GM18499 (cell line): Measurements from ENCODE around the gene ZEB1.
"Not testable (repeated sequence)": the region's sequence is repeated elsewhere in the genome, so short reads cannot be mapped to it uniquely, and the experiment has no call there.

ENCODE experiments used
- ATAC-seq: cut with Tn5 transposase; IDR thresholded peaks from one replicate; pipeline ENCODE4 v1.9.1; 2021; ENCODE audit warnings: moderate number of reproducible peaks; ENCODE audit not compliant: insufficient read depth, unreplicated experiment

The ZEB1 gene

GRCh38 chr10:31317652-31318381, 1.2 kb upstream of the ZEB1 start:
- ATAC-seq: no peak

- ATAC-seq: peak; percentile 57
These were observed 598 bp upstream of the ZEB1 start for GRCh38 chr10:31318382-31318853.

- no peak for ATAC-seq
These were observed 860 bp downstream of the ZEB1 start for GRCh38 chr10:31319602-31320549.

- no peak for ATAC-seq
These were observed 1.7 kb downstream of the ZEB1 start for GRCh38 chr10:31320550-31321211.

- no peak for ATAC-seq
These were observed 2.5 kb downstream of the ZEB1 start for GRCh38 chr10:31321396-31321941.

GRCh38 chr10:31322647-31323046, 3.6 kb downstream of the ZEB1 start:
- no peak for ATAC-seq

- no peak for ATAC-seq
These were observed 21.3 kb downstream of the ZEB1 start for GRCh38 chr10:31340343-31340742.

- ATAC-seq: no peak
These were observed 22.5 kb downstream of the ZEB1 start for GRCh38 chr10:31341552-31341951.

GRCh38 chr10:31343009-31343408, 24.0 kb downstream of the ZEB1 start:
- no peak for ATAC-seq

- no peak for ATAC-seq
These were observed 24.5 kb downstream of the ZEB1 start for GRCh38 chr10:31343551-31343950.

GRCh38 chr10:31345886-31346285, 26.9 kb downstream of the ZEB1 start:
- no peak for ATAC-seq

GRCh38 chr10:31346953-31347352, 27.9 kb downstream of the ZEB1 start:
- no peak for ATAC-seq

GRCh38 chr10:31347705-31348104, 28.7 kb downstream of the ZEB1 start:
- ATAC-seq: no peak

- no peak for ATAC-seq
These were observed 31.9 kb downstream of the ZEB1 start for GRCh38 chr10:31350891-31351290.

- ATAC-seq: no peak
These were observed 33.6 kb downstream of the ZEB1 start for GRCh38 chr10:31352436-31353226.

- peak; percentile 84 for ATAC-seq
These were observed 34.6 kb downstream of the ZEB1 start for GRCh38 chr10:31353574-31353973.

GRCh38 chr10:31358688-31359330, 39.8 kb downstream of the ZEB1 start:
- ATAC-seq: no peak

- ATAC-seq: no peak
These were observed 41.0 kb downstream of the ZEB1 start for GRCh38 chr10:31359979-31360378.

GRCh38 chr10:31361475-31361874, 42.5 kb downstream of the ZEB1 start:
- not testable (repeated sequence) for ATAC-seq
